HG02610 (cell line): ENCODE results near the gene MAP3K7CL.

Experiments
- ATAC-seq: cut with Tn5 transposase; IDR thresholded peaks from one replicate; pipeline ENCODE4 v1.9.1; 2021; ENCODE audit warnings: mild to moderate bottlenecking, moderate library complexity; ENCODE audit not compliant: unreplicated experiment

Gene MAP3K7CL

GRCh38 chr21:29130270-29130969, at the start of gene MAP3K7CL:
Gene MAP3K7CL, plus strand, starts transcription at chr21:29130644. Its CDS starts 2,701 bp downstream, at chr21:29133345.
- no peak for ATAC-seq

GRCh38 chr21:29082046-29082815, 48.2 kb upstream of the MAP3K7CL start:
- ATAC-seq, result no peak

GRCh38 chr21:29083306-29083705, 47.1 kb upstream of the MAP3K7CL start:
- no peak for ATAC-seq

- ATAC-seq, result no peak
Measured at GRCh38 chr21:29084372-29084771, 46.1 kb upstream of the MAP3K7CL start.

- ATAC-seq, result no peak
Measured at GRCh38 chr21:29085106-29085752, 45.2 kb upstream of the MAP3K7CL start.

GRCh38 chr21:29091033-29091432, 39.4 kb upstream of the MAP3K7CL start:
- ATAC-seq, result no peak

GRCh38 chr21:29092102-29092959, 38.1 kb upstream of the MAP3K7CL start:
- ATAC-seq, result no peak

GRCh38 chr21:29096218-29097015, 34.0 kb upstream of the MAP3K7CL start:
- ATAC-seq, result no peak

- ATAC-seq, result no peak
Measured at GRCh38 chr21:29098156-29098555, 32.3 kb upstream of the MAP3K7CL start.

GRCh38 chr21:29102791-29103257, 27.6 kb upstream of the MAP3K7CL start:
- no peak for ATAC-seq

GRCh38 chr21:29104239-29104708, 26.2 kb upstream of the MAP3K7CL start:
- ATAC-seq, result peak; percentile 43

- no peak for ATAC-seq
Measured at GRCh38 chr21:29105218-29105617, 25.2 kb upstream of the MAP3K7CL start.

- no peak for ATAC-seq
Measured at GRCh38 chr21:29114765-29115500, 15.5 kb upstream of the MAP3K7CL start.

GRCh38 chr21:29115899-29116298, 14.5 kb upstream of the MAP3K7CL start:
- ATAC-seq, result no peak

GRCh38 chr21:29117372-29117955, 13.0 kb upstream of the MAP3K7CL start:
- ATAC-seq, result peak; percentile 60

GRCh38 chr21:29121759-29122158, 8.7 kb upstream of the MAP3K7CL start:
- ATAC-seq, result peak; percentile 80

GRCh38 chr21:29124645-29125044, 5.8 kb upstream of the MAP3K7CL start:
- ATAC-seq, result peak; percentile 27

GRCh38 chr21:29125191-29125590, 5.3 kb upstream of the MAP3K7CL start:
- ATAC-seq, result peak; percentile 93

- ATAC-seq, result no peak
Measured at GRCh38 chr21:29125979-29126378, 4.5 kb upstream of the MAP3K7CL start.
